HG02943 (cell line): ENCODE data around the gene SLFN11.
"Not testable (repeated sequence)": the region's sequence is repeated elsewhere in the genome, so short reads cannot be mapped to it uniquely, and the experiment has no call there.

Source experiments
- ATAC-seq: cut with Tn5 transposase; IDR thresholded peaks from one replicate; pipeline ENCODE4 v1.9.1; 2021; ENCODE audit warnings: mild to moderate bottlenecking, low read depth, moderate library complexity; ENCODE audit not compliant: unreplicated experiment

SLFN11 gene, protein sequence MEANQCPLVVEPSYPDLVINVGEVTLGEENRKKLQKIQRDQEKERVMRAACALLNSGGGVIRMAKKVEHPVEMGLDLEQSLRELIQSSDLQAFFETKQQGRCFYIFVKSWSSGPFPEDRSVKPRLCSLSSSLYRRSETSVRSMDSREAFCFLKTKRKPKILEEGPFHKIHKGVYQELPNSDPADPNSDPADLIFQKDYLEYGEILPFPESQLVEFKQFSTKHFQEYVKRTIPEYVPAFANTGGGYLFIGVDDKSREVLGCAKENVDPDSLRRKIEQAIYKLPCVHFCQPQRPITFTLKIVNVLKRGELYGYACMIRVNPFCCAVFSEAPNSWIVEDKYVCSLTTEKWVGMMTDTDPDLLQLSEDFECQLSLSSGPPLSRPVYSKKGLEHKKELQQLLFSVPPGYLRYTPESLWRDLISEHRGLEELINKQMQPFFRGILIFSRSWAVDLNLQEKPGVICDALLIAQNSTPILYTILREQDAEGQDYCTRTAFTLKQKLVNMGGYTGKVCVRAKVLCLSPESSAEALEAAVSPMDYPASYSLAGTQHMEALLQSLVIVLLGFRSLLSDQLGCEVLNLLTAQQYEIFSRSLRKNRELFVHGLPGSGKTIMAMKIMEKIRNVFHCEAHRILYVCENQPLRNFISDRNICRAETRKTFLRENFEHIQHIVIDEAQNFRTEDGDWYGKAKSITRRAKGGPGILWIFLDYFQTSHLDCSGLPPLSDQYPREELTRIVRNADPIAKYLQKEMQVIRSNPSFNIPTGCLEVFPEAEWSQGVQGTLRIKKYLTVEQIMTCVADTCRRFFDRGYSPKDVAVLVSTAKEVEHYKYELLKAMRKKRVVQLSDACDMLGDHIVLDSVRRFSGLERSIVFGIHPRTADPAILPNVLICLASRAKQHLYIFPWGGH

DNA sequence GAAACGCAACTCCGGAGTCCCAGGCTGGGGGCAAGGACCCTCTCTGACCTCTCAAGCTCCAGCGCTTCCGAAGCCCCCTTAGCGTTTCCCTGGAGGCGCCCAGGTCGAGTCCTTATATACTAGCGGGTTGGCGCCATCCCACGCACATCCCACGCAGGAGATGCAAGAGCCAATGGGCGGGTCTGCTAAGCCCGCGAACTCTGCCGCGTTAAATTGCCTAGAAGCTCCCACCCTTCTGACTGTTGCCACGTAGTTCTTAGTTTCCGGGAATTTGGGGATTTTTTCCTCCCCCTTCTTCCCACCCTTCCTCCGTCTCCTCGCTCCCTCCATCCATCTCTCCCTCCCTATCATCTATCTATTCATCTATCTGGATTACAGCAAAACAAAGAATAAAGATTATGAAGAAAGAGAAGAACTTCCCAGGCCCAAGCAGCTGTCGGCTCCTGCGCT lies at the start of gene SLFN11:
Gene SLFN11, minus strand, starts transcription at position 88 of the 450 bp plus-strand sequence. CDS start 9,814 bp downstream, outside the sequence.
- no peak for ATAC-seq

DNA sequence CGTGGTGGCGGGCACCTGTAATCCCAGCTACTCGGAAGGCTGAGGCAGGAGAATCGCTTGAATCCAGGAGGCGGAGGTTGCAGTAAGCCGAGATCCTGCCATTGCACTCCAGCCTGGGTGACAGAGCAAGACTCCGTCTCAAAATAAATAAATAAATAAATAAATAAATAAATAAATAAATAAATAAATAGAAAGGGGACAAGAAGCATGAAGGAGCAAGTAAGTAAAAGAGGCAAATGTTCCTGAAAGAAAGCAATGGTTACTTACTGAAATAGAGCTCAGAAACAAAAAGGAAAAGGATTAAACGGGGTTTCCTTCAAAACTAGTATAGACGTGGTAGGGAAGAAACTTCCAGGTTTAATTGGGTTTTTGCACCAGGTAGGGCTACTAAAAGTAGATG lies 47.6 kb upstream of the SLFN11 start:
- not testable (repeated sequence) for ATAC-seq

DNA sequence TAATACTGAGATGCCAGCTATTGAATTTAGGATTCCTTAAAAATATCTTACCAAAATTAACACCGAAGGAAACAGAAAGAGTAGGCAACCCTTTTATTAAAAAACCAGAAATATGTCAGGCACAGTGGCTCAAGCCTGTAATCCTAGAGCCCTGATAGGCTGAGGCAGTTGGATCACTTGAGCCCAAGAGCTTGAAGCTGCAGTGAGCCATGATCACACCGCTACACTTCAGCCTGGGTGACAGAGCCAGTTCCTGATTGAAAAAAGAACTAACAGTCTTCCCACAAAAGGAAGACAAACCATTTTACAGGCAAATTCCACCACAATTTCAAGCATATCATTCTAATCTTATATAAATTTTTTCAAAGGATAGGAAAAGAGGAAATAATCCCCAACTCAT lies 43.2 kb upstream of the SLFN11 start:
- ATAC-seq = no peak

DNA sequence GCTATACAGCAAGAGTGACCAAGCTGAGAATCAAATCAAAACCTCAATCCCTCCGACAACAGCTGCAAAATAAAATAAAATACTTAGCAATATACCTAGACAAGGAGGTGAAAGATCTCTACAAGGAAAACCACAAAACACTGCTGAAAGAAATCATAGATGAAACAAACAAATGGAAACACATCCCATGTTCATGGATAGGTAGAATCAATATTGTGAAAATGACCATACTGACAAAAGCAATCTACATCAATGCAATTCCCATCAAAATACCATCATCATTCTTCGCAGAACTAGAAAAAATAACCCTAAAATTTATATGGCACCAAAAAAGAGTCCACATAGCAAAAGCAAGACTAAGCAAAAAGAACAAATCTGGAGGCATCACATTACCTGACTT lies 41.3 kb upstream of the SLFN11 start:
- ATAC-seq = not testable (repeated sequence)

DNA sequence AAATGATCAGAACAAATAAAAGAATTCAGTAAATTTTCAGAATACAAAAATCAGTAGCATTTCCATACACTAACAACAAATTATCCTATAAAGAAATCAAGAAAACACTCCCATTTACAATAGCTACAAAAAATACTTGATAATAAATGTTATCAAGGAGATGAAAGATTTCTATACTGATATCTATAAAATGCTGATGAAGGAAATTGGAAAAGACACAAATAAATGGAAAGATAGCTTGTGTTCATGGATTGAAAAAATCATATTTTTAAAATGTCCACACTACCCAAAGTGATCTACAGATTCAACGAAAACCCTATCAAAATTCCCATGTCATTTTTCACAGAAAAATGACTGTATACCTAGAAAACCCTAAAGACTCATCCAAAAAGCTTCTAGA lies 40.8 kb upstream of the SLFN11 start:
- no peak for ATAC-seq

DNA sequence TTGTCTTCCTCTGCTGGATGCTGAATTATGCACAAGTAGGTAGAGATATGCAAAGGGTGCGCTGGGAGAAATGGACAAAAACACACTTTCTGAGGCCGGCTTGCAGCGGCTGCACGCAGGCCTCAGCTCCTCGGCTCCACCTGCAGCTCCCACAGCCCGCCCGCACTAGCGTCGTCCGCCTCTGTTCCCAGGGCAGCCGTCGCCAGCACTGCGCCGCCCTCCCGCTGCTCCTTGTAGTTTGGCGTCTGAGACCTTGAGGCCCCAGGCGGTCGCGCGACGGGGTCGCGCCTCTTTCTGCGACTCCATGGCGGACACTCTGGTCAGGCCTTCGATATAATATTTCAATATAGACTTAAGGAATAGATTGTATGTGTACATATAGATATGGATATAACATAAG lies 34.1 kb upstream of the SLFN11 start:
- ATAC-seq = no peak

DNA sequence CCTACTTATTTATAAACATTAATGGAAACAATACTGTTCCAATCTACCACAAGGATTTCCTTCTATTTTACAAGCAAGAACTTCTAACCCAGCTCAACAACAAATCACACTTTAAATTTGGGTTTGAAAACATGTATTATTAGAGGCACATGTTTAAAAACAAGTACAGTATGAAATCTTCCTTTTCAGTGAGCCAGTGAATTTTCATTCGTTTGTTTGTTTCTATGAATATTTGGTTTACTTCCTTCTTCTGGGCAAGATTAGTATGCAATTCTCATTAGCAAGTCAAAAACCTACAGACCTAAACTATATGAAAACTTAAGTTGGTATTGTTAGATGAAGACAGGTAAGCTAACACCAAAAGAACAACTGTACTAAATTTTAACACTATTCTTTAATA lies 33.1 kb upstream of the SLFN11 start:
- ATAC-seq = no peak

DNA sequence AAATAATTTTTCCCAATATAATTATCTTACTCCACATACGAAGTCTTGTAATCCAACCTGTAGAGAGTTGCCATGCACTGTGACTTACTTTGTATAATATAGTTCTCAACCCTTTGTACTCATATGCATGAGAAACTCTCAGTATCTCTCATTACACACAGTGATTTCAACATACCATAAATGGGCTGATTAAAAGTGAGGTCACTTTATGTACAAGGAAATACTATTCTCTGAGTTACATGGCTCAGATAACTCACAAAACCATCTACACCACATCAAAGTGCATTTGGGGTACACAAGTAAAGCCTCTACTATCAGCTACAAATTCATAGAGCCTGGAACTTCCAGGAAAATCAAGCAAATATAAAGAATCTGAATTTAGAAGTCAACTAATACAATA lies 30.9 kb upstream of the SLFN11 start:
- no peak for ATAC-seq

DNA sequence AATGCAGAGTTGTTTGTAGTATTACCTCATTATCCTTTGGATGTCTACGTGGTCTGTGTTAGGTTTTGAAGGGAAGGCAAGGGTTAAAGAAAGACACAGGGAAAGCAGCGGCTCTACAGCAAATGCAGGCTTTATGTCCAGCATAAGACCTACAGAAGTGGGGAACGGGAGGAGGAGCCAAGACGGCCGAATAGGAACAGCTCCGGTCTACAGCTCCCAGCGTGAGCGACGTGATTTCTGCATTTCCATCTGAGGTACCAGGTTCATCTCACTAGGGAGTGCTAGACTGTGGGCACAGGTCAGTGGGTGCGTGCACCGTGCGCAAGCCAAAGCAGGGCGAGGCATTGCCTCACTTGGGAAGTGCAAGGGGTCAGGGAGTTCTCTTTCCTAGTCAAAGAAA lies 20.4 kb upstream of the SLFN11 start:
- not testable (repeated sequence) for ATAC-seq

DNA sequence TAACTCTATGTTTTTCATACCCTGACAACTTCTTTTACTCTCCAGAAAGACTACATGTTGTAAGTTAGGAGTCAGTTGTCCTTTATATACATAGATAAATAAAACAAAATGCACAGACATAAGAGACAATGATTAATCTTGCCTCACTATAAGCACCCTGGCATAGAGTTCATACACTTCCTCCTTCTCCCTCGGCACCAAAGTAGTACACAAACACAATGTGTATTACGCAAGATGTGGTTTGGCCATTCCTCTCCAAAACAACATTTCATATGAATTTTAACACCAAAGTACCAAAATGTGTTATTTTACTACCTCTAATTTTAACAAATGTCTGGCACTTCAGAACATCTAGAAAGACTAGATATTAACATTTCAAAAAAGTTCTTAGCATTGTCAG lies 17.2 kb upstream of the SLFN11 start:
- ATAC-seq = no peak

DNA sequence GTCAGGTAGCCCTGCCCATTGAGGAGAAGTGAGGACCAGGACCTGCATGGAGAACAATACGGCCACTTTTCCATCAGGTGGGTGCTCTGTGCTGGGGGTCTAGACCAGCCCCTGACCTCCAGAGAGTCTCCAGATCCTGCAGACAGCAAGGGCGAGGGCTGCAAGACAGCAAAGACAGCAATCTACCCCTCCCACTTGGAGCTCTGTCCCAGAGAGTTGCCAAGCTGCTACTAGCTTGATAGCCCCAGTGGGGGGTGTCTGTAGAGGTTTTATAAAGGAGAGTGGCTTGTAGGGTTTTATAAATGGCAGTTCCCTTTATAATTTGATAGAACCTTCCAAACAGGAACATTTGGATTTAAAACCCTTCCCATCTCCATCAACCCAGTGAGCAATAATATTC lies 16.7 kb upstream of the SLFN11 start:
- no peak for ATAC-seq

DNA sequence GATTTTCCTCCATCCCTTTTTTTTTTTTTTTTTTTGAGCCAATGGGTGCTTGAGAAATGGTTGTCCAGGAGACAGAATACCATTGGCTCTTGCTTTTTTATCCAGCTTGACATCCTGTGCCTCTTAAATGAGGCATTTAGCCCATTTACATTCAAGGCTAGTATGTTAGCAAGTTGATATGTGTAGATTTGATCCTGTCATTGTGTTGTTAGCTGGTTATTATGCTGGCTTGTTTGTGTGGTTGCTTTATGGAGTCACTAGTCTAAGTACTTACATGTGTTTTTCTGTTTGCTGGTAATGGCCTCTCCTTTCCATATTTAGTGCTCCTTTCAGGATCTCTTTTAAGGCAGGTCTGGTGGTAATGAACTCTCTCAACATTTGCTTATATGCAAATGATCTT lies 14.1 kb upstream of the SLFN11 start:
- ATAC-seq = no peak

DNA sequence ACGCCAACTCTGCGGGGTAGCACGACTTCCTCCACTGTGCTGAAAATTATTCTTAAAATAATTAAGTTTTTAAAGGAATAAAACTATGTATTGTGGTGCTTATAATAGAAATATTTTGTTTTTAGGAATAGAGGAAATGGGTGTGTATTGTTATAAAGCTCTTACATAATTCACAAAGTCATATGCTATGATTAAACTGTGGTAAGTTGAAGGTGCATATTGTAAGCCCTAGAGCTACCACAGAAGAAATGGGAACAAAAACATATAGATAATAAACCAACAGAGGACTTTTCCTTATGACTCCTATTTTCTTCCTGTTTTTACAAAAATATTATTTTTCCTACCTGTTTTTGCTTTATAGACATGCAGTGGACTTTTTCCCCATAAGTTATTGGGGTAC lies 4.3 kb upstream of the SLFN11 start:
- no peak for ATAC-seq

DNA sequence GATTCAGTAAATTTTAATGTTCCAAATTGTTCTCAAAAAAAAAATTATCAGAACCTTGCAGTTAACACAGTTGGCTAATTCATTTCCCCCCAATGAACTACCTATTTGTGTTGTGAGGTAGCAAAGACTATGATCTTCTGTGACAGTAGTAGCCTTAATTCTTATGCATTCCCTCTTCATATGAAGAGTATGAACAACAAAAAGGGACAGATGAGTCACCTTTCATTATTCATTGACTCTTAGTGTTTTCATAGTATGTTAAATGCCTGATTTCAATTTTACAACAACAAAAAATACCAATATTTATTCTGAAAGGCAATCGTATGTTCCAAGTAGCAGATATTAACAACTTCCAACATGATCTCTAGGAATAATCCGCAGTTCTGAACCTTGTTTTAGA lies 3.6 kb upstream of the SLFN11 start:
- no peak for ATAC-seq

DNA sequence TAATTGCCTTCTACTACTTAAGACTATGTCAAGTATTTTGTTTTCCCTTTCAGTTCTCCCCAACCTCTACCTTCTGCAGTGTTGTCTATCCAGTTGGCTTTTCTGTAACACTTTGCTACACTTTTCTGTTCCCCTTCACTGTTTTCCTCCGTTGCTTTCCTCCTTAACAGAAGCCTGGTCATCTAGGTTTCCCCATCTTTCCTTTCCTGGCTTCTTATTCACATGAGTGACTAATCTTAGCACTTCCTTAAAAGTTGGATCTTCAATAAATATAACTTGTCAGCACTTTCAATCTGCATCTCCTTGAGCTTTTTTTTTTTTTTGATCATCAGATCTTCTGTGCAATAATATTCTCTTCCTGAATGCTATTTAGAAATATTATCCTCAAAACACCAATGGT lies 2.8 kb upstream of the SLFN11 start:
- no peak for ATAC-seq

DNA sequence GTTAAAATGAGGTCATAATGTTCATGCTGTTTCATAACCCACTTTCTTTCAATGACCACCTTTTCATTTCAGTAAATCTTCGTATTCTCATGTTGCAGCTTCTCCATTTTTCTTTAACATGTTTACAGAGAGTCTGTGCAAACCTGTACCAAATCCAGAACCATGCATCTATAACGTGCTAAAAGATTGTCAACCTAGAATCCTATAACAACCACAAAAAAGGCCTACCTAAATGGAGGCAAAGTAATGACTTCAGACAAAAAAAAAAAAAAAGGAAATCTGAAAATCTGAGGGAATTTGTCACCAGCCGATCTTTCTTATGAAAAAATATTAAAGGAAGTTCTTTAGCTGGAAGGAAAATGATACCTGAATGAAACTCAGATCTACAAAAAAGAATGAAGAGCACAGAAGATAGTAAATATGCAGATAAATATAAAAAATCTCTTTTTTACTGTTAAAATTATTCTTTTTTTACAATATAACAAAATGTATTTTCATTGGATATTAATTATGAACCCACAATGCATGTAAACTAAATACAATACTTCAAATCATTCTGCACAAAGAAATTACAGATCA lies 1.4 kb upstream of the SLFN11 start:
- no peak for ATAC-seq

DNA sequence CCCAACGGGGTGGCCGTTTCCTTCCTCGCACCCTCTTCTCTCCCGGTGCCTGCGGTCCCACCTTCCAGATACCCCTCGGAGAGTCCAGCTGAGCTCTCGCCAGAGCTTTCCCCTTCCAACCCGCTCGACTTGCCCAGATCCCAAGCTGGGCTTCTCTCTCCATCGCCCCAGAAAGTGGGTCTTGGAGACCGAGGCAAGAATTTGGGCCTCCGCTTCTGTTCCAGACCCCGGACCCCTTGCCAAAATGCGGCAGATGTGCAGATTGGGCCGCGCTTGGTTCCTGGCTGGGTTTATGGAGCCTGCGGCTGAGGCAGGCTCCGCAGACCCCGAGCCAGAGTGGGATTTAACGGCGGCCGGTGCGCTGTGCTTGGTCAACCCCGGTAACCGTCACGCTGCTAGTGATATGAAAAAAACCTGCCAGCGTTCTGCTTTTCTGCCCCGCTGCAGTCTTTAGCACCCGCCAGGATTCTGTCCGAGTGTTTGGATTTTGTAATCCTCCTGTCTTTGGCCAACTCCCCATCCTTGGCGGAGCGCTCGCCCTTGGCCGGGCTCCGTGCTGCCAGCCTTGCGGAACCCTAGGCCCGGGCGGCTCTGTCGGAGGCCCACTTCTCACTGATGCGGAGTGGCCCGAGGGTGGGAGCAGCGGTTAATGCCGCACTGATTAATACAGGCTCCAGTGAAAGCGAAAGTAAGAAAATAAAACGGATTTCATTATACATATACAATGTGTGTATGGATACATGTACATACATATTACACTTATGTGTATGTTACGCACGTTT lies 754 bp upstream of the SLFN11 start:
- ATAC-seq = no peak

DNA sequence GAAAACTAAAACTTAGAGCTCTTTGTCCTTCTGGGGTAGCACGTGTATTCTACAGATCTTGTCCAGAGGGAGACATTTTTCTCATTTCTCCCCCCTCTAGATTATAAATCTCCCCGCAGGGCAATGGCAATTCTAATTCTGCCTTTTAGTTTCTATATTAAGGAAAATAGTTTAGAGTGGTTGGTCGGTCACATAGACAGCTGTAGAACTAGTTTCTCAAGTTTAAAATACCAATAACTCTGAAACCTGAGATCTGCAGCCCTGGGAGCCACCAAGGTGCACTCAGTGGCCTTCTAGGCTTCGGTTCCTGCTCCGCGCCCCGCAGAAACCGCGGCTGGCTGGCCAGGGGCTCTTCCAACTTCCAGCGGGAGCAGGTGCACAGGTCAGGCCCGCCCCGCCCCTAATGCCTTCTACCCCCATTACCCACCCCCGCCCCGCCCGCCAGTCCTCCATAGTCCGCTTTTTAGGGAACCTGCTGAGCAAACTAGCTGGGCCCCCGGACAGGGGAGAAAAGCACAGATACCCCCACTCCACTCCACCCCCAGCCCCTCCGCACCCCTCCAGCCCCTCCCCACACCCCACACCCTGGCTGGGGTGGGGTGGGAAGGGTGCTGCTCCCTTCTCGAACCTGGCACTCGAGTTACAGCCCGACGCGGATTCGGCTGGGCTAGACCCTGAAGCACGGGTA lies 431 bp downstream of the SLFN11 start:
- no peak for ATAC-seq

DNA sequence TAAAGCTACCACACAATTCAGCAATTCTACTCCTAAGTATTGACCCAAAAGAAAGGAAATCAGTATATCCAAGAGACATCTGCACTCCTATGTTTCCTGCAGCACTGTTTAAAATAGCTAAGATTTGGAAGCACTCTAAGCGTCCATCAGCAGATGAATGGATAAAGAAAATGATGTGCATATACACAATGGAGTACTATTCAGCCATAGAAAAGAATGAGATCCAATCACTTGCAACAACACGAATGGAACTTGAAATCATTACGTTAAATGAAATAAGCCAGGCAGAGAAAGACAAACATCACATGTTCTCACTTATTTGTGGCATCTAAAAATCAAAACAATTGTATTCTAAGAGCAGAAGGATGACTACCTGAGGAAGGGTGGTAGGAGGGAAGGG lies 1.5 kb downstream of the SLFN11 start:
- no peak for ATAC-seq
